DOHH2 (cell line): Measurements from ENCODE around the gene TMEM63B.

Experiments
- H3F3A ChIP-seq: fragments of 200-600 bp; sonication (generic), shearing (Covaris generic); 2 replicates; pipeline ENCODE4 v1.6.0; 2016; ENCODE audit warnings: antibody characterized with exemption, mild to moderate bottlenecking; ENCODE audit not compliant: control insufficient read depth, insufficient read depth
- H3K27ac ChIP-seq: fragments of 200-600 bp; sonication (generic); 2 replicates; pipeline ENCODE4 v1.5.1; 2014; ENCODE audit warnings: low read depth, mild to moderate bottlenecking, low read length, moderate library complexity
- H3K27me3 ChIP-seq: fragments of 200-600 bp; sonication (generic); 2 replicates; pipeline ENCODE4 v1.6.1; 2014; ENCODE audit warnings: mild to moderate bottlenecking, low read length, mixed read lengths; ENCODE audit not compliant: control insufficient read depth
- H3K36me3 ChIP-seq: fragments of 200-600 bp; sonication (generic); 2 replicates; pipeline ENCODE4 v1.6.1; 2014; ENCODE audit warnings: mild to moderate bottlenecking, low read length, moderate library complexity, mixed read lengths; ENCODE audit not compliant: control insufficient read depth
- H3K4me1 ChIP-seq: fragments of 200-600 bp; sonication (generic); 2 replicates; pipeline ENCODE4 v1.6.1; 2014; ENCODE audit warnings: mild to moderate bottlenecking, low read length, mixed read lengths; ENCODE audit not compliant: control insufficient read depth
- H3K4me2 ChIP-seq: fragments of 200-600 bp; sonication (generic); 2 replicates; pipeline ENCODE4 v1.6.0; 2014; ENCODE audit warnings: mild to moderate bottlenecking, low read length, moderate library complexity
- H3K4me3 ChIP-seq: fragments of 200-600 bp; sonication (generic); 2 replicates; pipeline ENCODE4 v1.5.1; 2014; ENCODE audit warnings: mild to moderate bottlenecking, low read length, mixed read lengths
- H3K79me2 ChIP-seq: fragments of 200-600 bp; sonication (generic); 2 replicates; pipeline ENCODE4 v1.6.1; 2014; ENCODE audit warnings: mild to moderate bottlenecking, low read length, mixed read lengths; ENCODE audit not compliant: control insufficient read depth
- H3K9me2 ChIP-seq: fragments of 200-600 bp; sonication (generic); replicated peaks from 2 replicates; pipeline ENCODE4 v1.6.1; 2014; ENCODE audit warnings: mild to moderate bottlenecking, low read length, mixed read lengths; ENCODE audit not compliant: control insufficient read depth
- H3K9me3 ChIP-seq: fragments of 200-600 bp; sonication (generic); 2 replicates; pipeline ENCODE4 v1.6.1; 2014; ENCODE audit warnings: antibody characterized with exemption, low read length, mixed read lengths; ENCODE audit not compliant: control insufficient read depth, insufficient read depth
- H4K20me1 ChIP-seq: fragments of 200-600 bp; sonication (generic); 2 replicates; pipeline ENCODE4 v1.6.0; 2014; ENCODE audit warnings: low read depth, mild to moderate bottlenecking, antibody characterized with exemption, low read length, moderate library complexity; ENCODE audit not compliant: control insufficient read depth, insufficient read depth
- CTCF ChIP-seq: fragments of 200-600 bp; sonication (generic); IDR thresholded peaks from one replicate; pipeline ENCODE4 v1.5.1; 2014; ENCODE audit warnings: antibody characterized with exemption, mild to moderate bottlenecking, low read depth, low read length; ENCODE audit not compliant: poor library complexity, severe bottlenecking
- EZH2phosphoT487 ChIP-seq: fragments of 200-600 bp; sonication (generic); IDR thresholded peaks from 2 replicates; pipeline ENCODE4 v1.6.1; 2017; ENCODE audit warnings: borderline replicate concordance, mild to moderate bottlenecking, antibody characterized with exemption, low read length, moderate library complexity, mixed read lengths

TMEM63B gene

GRCh38 chr6:44198684-44199083 is 71.3 kb downstream of the TMEM63B start:
- Histone ChIP-seq H3K27me3 (peaks cover 5% of the 10 kb centered on the region; the same call in 1 of the 2 replicates), H3K27ac (no peak overlapping the region), H3K9me2 (no peaks in the 10 kb centered on the region), H3K4me1 (no peaks in the 10 kb centered on the region), H3K9me3 (no peaks in the 10 kb centered on the region), H3K79me2 (no peaks in the 10 kb centered on the region), H3F3A (no peaks in the 10 kb centered on the region), H3K4me3 (no peak overlapping the region), H4K20me1 (no peaks in the 10 kb centered on the region), H3K36me3 (no peaks in the 10 kb centered on the region), H3K4me2 (no peak overlapping the region)
- no peak for TF ChIP-seq CTCF
- TF ChIP-seq EZH2phosphoT487, result no peak

GRCh38 chr6:44199883-44200282 is 72.5 kb downstream of the TMEM63B start:
- Histone ChIP-seq H3K9me2 (no peaks in the 10 kb centered on the region), H3K79me2 (no peaks in the 10 kb centered on the region), H3K4me2 (no peak overlapping the region), H3K4me1 (no peaks in the 10 kb centered on the region), H3K9me3 (no peaks in the 10 kb centered on the region), H3F3A (no peaks in the 10 kb centered on the region), H3K27me3 (peaks cover 5% of the 10 kb centered on the region; the same call in 1 of the 2 replicates), H3K27ac (no peak overlapping the region), H3K4me3 (no peak overlapping the region), H4K20me1 (no peaks in the 10 kb centered on the region), H3K36me3 (no peaks in the 10 kb centered on the region)
- TF ChIP-seq CTCF (no peak), EZH2phosphoT487 (no peak)

DNA sequence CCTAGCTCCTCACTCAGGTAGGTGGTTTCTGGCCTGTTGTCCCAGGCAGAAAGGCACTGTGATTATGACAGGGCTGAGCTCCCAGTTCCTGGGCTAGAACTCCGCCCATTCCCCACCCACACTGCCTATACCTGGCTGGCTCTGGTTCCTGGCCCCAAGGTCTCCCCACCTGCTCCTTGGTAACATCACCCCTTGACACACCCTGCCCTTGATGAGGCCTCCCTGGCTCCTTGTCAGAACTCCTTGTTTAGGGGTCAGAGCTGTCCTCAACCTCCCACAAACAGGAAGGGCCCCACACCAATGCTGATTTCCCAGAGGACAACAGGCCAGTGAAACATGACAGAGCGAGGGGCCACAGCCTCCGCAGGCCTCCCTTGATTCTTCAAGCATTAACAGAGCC is 73.8 kb downstream of the TMEM63B start:
- H3K4me2 ChIP-seq, result no peak overlapping the region

More for the DNA sequence above, 73.8 kb downstream of the TMEM63B start:
- Histone ChIP-seq H3K9me3 (no peaks in the 10 kb centered on the region), H3K79me2 (no peaks in the 10 kb centered on the region), H3F3A (no peaks in the 10 kb centered on the region), H3K27me3 (peaks cover 5% of the 10 kb centered on the region; the same call in 1 of the 2 replicates), H3K4me3 (no peak overlapping the region), H4K20me1 (no peaks in the 10 kb centered on the region), H3K9me2 (no peaks in the 10 kb centered on the region), H3K4me1 (no peaks in the 10 kb centered on the region), H3K36me3 (no peaks in the 10 kb centered on the region), H3K27ac (no peak overlapping the region)
- no peak for TF ChIP-seq CTCF
- TF ChIP-seq EZH2phosphoT487, result no peak
